DND-41 (cell line): Measurements from ENCODE around the gene ADORA2A.

ENCODE experiments used
- ATAC-seq: fragments of 200-7000 bp; cut with Tn5 transposase; 3 replicates; pipeline ENCODE4 v1.9.1; 2021; ENCODE audit warnings: low read depth; ENCODE audit not compliant: insufficient read depth
- DNase-seq: peaks from one replicate; pipeline ENCODE4 v3.0.0-alpha.2; 2020
- H2AFZ ChIP-seq: 2 replicates; pipeline ENCODE4 v1.6.0; 2012; ENCODE audit warnings: low read depth, low read length
- H3K27ac ChIP-seq: 2 replicates; pipeline ENCODE4 v1.5.1; 2012; ENCODE audit warnings: low read length, inconsistent platforms
- H3K27me3 ChIP-seq: fragments of 200-600 bp; sonication (generic); 2 replicates; pipeline ENCODE4 v1.6.0; 2012; ENCODE audit warnings: low read length, mild to moderate bottlenecking, inconsistent platforms; ENCODE audit not compliant: insufficient read depth, poor library complexity
- H3K36me3 ChIP-seq: 2 replicates; pipeline ENCODE4 v1.5.1; 2012; ENCODE audit warnings: low read length, inconsistent platforms; ENCODE audit not compliant: insufficient read depth
- H3K4me1 ChIP-seq: 2 replicates; pipeline ENCODE4 v1.5.1; 2012; ENCODE audit warnings: mild to moderate bottlenecking, low read length; ENCODE audit not compliant: insufficient read depth
- H3K4me2 ChIP-seq: 2 replicates; pipeline ENCODE4 v1.6.0; 2012; ENCODE audit warnings: mild to moderate bottlenecking, moderate library complexity, low read length, inconsistent platforms; ENCODE audit not compliant: insufficient read depth
- H3K4me3 ChIP-seq, 2 experiments: fragments of 200-600 bp in 1 of 2; shearing (Covaris generic) in 1 of 2; 2 replicates each; pipeline ENCODE4 v1.5.1; 2012 to 2016; ENCODE audit warnings: inconsistent platforms in 2 of 2, low read length in 2 of 2, mild to moderate bottlenecking in 2 of 2, low read depth in 1 of 2, moderate library complexity in 1 of 2
- H3K79me2 ChIP-seq: 2 replicates; pipeline ENCODE4 v1.6.0; 2012; ENCODE audit warnings: low read length, inconsistent platforms; ENCODE audit not compliant: insufficient read depth
- H3K9ac ChIP-seq: 2 replicates; pipeline ENCODE4 v1.6.0; 2012; ENCODE audit warnings: low read depth, mild to moderate bottlenecking, inconsistent platforms, low read length, moderate library complexity
- H3K9me3 ChIP-seq: 2 replicates; pipeline ENCODE4 v1.5.1; 2012; ENCODE audit warnings: low read length, moderate library complexity, mild to moderate bottlenecking, inconsistent platforms; ENCODE audit not compliant: insufficient read depth, severe bottlenecking
- H4K20me1 ChIP-seq: 2 replicates; pipeline ENCODE4 v1.6.0; 2012; ENCODE audit warnings: low read length; ENCODE audit not compliant: insufficient read depth
- CTCF ChIP-seq: IDR thresholded peaks from 2 replicates; pipeline ENCODE4 v1.5.1; 2012; ENCODE audit warnings: borderline replicate concordance, low read length, moderate library complexity, mild to moderate bottlenecking; ENCODE audit not compliant: poor library complexity, severe bottlenecking; ENCODE audit errors: extremely low read depth
- EZH2 ChIP-seq: IDR thresholded peaks from 3 replicates; pipeline ENCODE4 v1.6.1; 2012; ENCODE audit warnings: borderline replicate concordance, low read depth, mild to moderate bottlenecking, moderate library complexity, low read length, inconsistent platforms; ENCODE audit not compliant: severe bottlenecking

Gene ADORA2A

GRCh38 chr22:24411256-24412004 lies 16.0 kb upstream of the ADORA2A start:
- no peak overlapping the region for H3K27ac ChIP-seq
- no peak for ATAC-seq

GRCh38 chr22:24412274-24412673 lies 15.1 kb upstream of the ADORA2A start:
- ATAC-seq = no peak
- Histone ChIP-seq H3K4me2 (no peak overlapping the region), H3K27me3 (no peaks in the 10 kb centered on the region), H3K4me1 (no peaks in the 10 kb centered on the region), H3K27ac (no peak overlapping the region), H3K36me3 (peaks cover 72% of the 10 kb centered on the region), H3K9me3 (no peaks in the 10 kb centered on the region), H4K20me1 (peaks cover 9% of the 10 kb centered on the region; the same call in 1 of the 2 replicates), H3K4me3 (no peak overlapping the region), H3K9ac (no peak overlapping the region), H3K79me2 (no peaks in the 10 kb centered on the region), H2AFZ (no peak overlapping the region)
- TF ChIP-seq EZH2 = no peak
- TF ChIP-seq CTCF = no peak
- no peak for DNase-seq

More at GRCh38 chr22:24411256-24412004, 16.0 kb upstream of the ADORA2A start:
- Histone ChIP-seq H2AFZ (no peak overlapping the region), H4K20me1 (peaks cover 14% of the 10 kb centered on the region; the same call in 1 of the 2 replicates), H3K79me2 (no peaks in the 10 kb centered on the region), H3K9me3 (no peaks in the 10 kb centered on the region), H3K27me3 (no peaks in the 10 kb centered on the region), H3K36me3 (peaks cover 76% of the 10 kb centered on the region), H3K4me3 (no peak overlapping the region), H3K9ac (no peak overlapping the region), H3K4me1 (no peaks in the 10 kb centered on the region), H3K4me2 (no peak overlapping the region)
- TF ChIP-seq EZH2 (no peak), CTCF (no peak)
- no peak for DNase-seq

- Histone ChIP-seq H3K9ac (no peak overlapping the region), H4K20me1 (peaks cover 9% of the 10 kb centered on the region; the same call in 1 of the 2 replicates), H2AFZ (no peak overlapping the region), H3K36me3 (peaks cover 69% of the 10 kb centered on the region), H3K27ac (no peak overlapping the region), H3K9me3 (no peaks in the 10 kb centered on the region), H3K4me1 (no peaks in the 10 kb centered on the region), H3K79me2 (no peaks in the 10 kb centered on the region), H3K4me3 (no peak overlapping the region), H3K27me3 (no peaks in the 10 kb centered on the region), H3K4me2 (no peak overlapping the region)
- TF ChIP-seq EZH2 (no peak), CTCF (no peak)
- ATAC-seq = no peak
- DNase-seq = no peak
Observed at GRCh38 chr22:24413271-24413670, 14.1 kb upstream of the ADORA2A start.
